ENCODE data around the gene C9orf85. TPM values are rescaled to one million over a fixed set of nuclear protein-coding genes. Genes with fewer than 3 reads are reported as not detected.

The C9orf85 gene
- total RNA-seq, 1 experiment from 2014 or later = 14.4 TPM

DNA sequence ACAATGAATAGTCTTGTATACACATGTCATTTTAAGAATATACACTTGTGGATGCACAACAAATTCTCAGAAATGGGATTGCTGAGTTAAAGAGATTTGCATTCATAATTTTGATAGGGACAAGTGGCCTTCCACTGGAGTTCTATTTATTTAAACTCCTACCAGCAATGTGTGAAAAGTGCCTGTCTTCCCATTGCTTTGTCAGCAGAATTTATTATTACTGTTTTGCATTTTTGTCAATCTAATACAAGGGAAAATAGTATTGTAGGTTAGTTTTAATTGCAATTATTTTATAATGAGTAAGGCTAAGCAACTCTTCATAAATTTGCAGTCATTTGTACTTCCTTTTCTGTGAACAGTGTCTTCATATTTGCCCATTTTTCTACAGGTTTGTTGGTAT lies 94.0 kb downstream of the C9orf85 start:
- TF ChIP-seq CTCF (conservative IDR thresholded peaks at IDR 0.05) = no peak
- Histone ChIP-seq H4K20me1 (ENCODE audit: control insufficient read depth, insufficient read depth, insufficient read length) (no peaks in the 10 kb centered on the region), H3K9ac (ENCODE audit: extremely low read depth, insufficient read length, low read length) (no peak overlapping the region), H3K79me2 (ENCODE audit: insufficient read depth, low read length) (no peaks in the 10 kb centered on the region), H3K27ac (ENCODE audit: insufficient read length, low read depth, low read length) (no peak overlapping the region), H4K8ac (replicated peaks; ENCODE audit: insufficient read length, low read depth, low read length) (no peak overlapping the region), H2BK120ac (ENCODE audit: low read depth, low read length, poor library complexity, severe bottlenecking) (no peak overlapping the region), H3K23ac (ENCODE audit: insufficient read length, low read depth, low read length) (no peak overlapping the region), H2BK20ac (ENCODE audit: low read depth, low read length, poor library complexity, severe bottlenecking) (no peak overlapping the region), H3K4ac (ENCODE audit: low read depth, low read length) (no peak overlapping the region), H4K91ac (ENCODE audit: insufficient read length, low read depth, low read length) (no peak overlapping the region), H3T11ph (ENCODE audit: low read length) (no peak overlapping the region), H3K14ac (ENCODE audit: insufficient read depth, low read length) (no peak overlapping the region), H3K9me3 (ENCODE audit: control insufficient read depth, low read depth, low read length) (peaks cover 6% of the 10 kb centered on the region), H3K27me3 (ENCODE audit: insufficient read depth, low read length) (no peaks in the 10 kb centered on the region), H3K4me2 (ENCODE audit: insufficient read depth, insufficient read length, low read length) (no peak overlapping the region), H3K4me1 (ENCODE audit: insufficient read depth, low read length) (no peaks in the 10 kb centered on the region), H3K18ac (ENCODE audit: insufficient read length, low read depth, low read length) (no peak overlapping the region), H2BK5ac (ENCODE audit: insufficient read length, low read length) (no peak overlapping the region), H3K23me2 (ENCODE audit: insufficient read length, low read depth, low read length, poor library complexity, severe bottlenecking) (no peaks in the 10 kb centered on the region), H4K5ac (ENCODE audit: insufficient read length, low read depth, low read length) (no peak overlapping the region), H2BK15ac (ENCODE audit: low read depth, low read length) (no peak overlapping the region), H3K56ac (ENCODE audit: insufficient read length, low read depth, low read length) (no peak overlapping the region), H2BK12ac (ENCODE audit: insufficient read length, low read depth, low read length) (no peak overlapping the region), H3K79me1 (ENCODE audit: insufficient read depth, low read depth, low read length, poor library complexity, severe bottlenecking) (no peaks in the 10 kb centered on the region), H2AFZ (ENCODE audit: low read length) (no peak overlapping the region), H2AK5ac (ENCODE audit: insufficient read length, low read length) (no peak overlapping the region)
- H3K9me3 Mint-ChIP-seq = peaks cover 21 to 23% of the 10 kb centered on the region in 2 experiments
- no peak for DNase-seq
- H3K27ac Mint-ChIP-seq = no peak overlapping the region
- peaks cover 2% of the 10 kb centered on the region; the same call in 1 of the 2 replicates for H3K27me3 Mint-ChIP-seq (ENCODE audit: low read depth)
- H3K4me3 Mint-ChIP-seq = no peak overlapping the region
- H3K4me1 Mint-ChIP-seq = peaks cover 6 to 29% of the 10 kb centered on the region in 2 experiments
- peaks cover 6 to 13% (median 10%) of the 10 kb centered on the region in 3 experiments for H3K36me3 Mint-ChIP-seq (ENCODE audit: insufficient read depth in 1 of 3, low read depth in 3 of 3)

Data from H9 (cell line).